K562 (cell line): ENCODE results near the gene DEK. TPM values are rescaled to one million over a fixed set of nuclear protein-coding genes. Genes with fewer than 3 reads are reported as not detected.

ENCODE experiments used
- BRD4 ChIP-seq: fragments of 200-600 bp; sonication (generic); IDR thresholded peaks from 2 replicates; pipeline ENCODE4 v1.6.1; 2017; ENCODE audit warnings: inconsistent platforms
- CEBPG ChIP-seq, 3 experiments: fragments of 200-800 bp in 1 of 3; sonication (Bioruptor generic) in 1 of 3; sonication (generic) in 1 of 3; formaldehyde crosslinking in 1 of 3; IDR thresholded peaks in 2 of 3; conservative IDR thresholded peaks in 1 of 3; 2 replicates each; pipeline versions ENCODE4 v1.6.1 to v1.8.0; 2016 to 2022; ENCODE audit warnings: missing compliant biosample characterization in 2 of 3, missing genetic modification characterization in 2 of 3, mild to moderate bottlenecking in 1 of 3, missing genetic modification reagents in 1 of 3
- MAFG ChIP-seq: fragments of 450-650 bp; conservative IDR thresholded peaks from 2 replicates; pipeline ENCODE4 v1.6.1; 2016; ENCODE audit warnings: missing genetic modification characterization, missing compliant biosample characterization
- NONO ChIP-seq, 2 experiments: fragments of 200-400 bp in 1 of 2; fragments of 450-650 bp in 1 of 2; formaldehyde crosslinking in 1 of 2; IDR thresholded peaks; 2 replicates each; pipeline ENCODE4 v1.6.1; 2017; ENCODE audit warnings: low read depth in 2 of 2, mild to moderate bottlenecking in 2 of 2, moderate library complexity in 2 of 2, low read length in 1 of 2
- RHOXF2B ChIP-seq: fragments of 250-450 bp; sonication (Bioruptor Pico); conservative IDR thresholded peaks from 2 replicates; pipeline ENCODE4 v1.5.1; 2021
- TOE1 ChIP-seq, 2 experiments: fragments of 450-650 bp in 1 of 2; sonication (generic) in 1 of 2; formaldehyde crosslinking in 1 of 2; IDR thresholded peaks; 2 replicates each; pipeline versions ENCODE4 v1.7.1 to v1.8.0; 2016 to 2022; ENCODE audit warnings: borderline replicate concordance in 2 of 2, mild to moderate bottlenecking in 2 of 2, antibody characterized with exemption in 1 of 2, inconsistent platforms in 1 of 2, low read depth in 1 of 2, missing genetic modification reagents in 1 of 2, moderate library complexity in 1 of 2
- ZBTB7A ChIP-seq: IDR thresholded peaks from 2 replicates; pipeline ENCODE4 v1.6.1; 2011; ENCODE audit warnings: low read depth, mild to moderate bottlenecking, low read length, moderate library complexity, borderline replicate concordance; ENCODE audit not compliant: control insufficient read depth
- polyA plus RNA-seq, 8 experiments: library from polyadenylated mRNA; depleted of rRNA in 4 of 8; stranded (reverse) in 5 of 8; unstranded in 3 of 8; fragments of >200 nt; fragmentation: Nextera tagmentation in 2 of 8; fragmentation: Illumina TruSeq in 1 of 8; extraction: Ambion mirVana in 2 of 8; extraction: Trizol in 1 of 8; gene quantifications; 2 replicates each; pipeline versions ENCODE4 v1.2.1 to v1.2.3, GENCODE V29; 2011 to 2014; ENCODE audit warnings: inconsistent platforms in 1 of 8, missing spikeins in 1 of 8
- total RNA-seq, 7 experiments: library from RNA; depleted of rRNA in 6 of 7; stranded (reverse); fragments of >200 nt in 6 of 7; fragmentation: Illumina TruSeq in 2 of 7; extraction: Trizol in 2 of 7; gene quantifications; 2 replicates each; pipeline versions ENCODE4 v1.2.1 to v1.2.3, GENCODE V29; 2011 to 2021; ENCODE audit warnings: low replicate concordance in 1 of 7
- TF ChIP-seq, protein P1 (sequence below): fragments of 250-450 bp; sonication (Bioruptor Pico); IDR thresholded peaks from 2 replicates; pipeline ENCODE4 v1.4.0; 2020; ENCODE audit warnings: borderline replicate concordance
- TF ChIP-seq, protein P2 (sequence below), 2 experiments: fragments of 450-650 bp in 1 of 2; sonication (generic) in 1 of 2; formaldehyde crosslinking in 1 of 2; IDR thresholded peaks in 1 of 2; conservative IDR thresholded peaks in 1 of 2; 2 replicates each; pipeline versions ENCODE4 v1.6.1 to v1.8.1; 2016 to 2023; ENCODE audit warnings: mild to moderate bottlenecking in 2 of 2, moderate library complexity in 2 of 2, inconsistent platforms in 1 of 2, missing genetic modification reagents in 1 of 2
- TF ChIP-seq, protein P3 (sequence below): fragments of 200-800 bp; sonication (Bioruptor generic); IDR thresholded peaks from 2 replicates; pipeline ENCODE4 v1.6.1; 2017; ENCODE audit warnings: missing genetic modification characterization, missing compliant biosample characterization
- TF ChIP-seq, protein P4 (sequence below): fragments of 250-450 bp; sonication (Bioruptor Pico); IDR thresholded peaks from 2 replicates; pipeline ENCODE4 v1.9.0; 2021; ENCODE audit warnings: mild to moderate bottlenecking, inconsistent platforms
- TF ChIP-seq, protein P5 (sequence below): sonication (generic); formaldehyde crosslinking; IDR thresholded peaks from 2 replicates; pipeline ENCODE4 v1.5.0; 2020; ENCODE audit warnings: missing genetic modification reagents
- TF ChIP-seq, protein P6 (sequence below): fragments of 450-650 bp; IDR thresholded peaks from 2 replicates; pipeline ENCODE4 v1.6.1; 2016; ENCODE audit warnings: mild to moderate bottlenecking

Gene DEK
- total and polyA plus RNA-seq, 9 of the 15 experiments (the other 6 are each of a cell fraction or from before 2014, with no cell fraction given), result 82.3 to 338 (median 184) TPM

DNA sequence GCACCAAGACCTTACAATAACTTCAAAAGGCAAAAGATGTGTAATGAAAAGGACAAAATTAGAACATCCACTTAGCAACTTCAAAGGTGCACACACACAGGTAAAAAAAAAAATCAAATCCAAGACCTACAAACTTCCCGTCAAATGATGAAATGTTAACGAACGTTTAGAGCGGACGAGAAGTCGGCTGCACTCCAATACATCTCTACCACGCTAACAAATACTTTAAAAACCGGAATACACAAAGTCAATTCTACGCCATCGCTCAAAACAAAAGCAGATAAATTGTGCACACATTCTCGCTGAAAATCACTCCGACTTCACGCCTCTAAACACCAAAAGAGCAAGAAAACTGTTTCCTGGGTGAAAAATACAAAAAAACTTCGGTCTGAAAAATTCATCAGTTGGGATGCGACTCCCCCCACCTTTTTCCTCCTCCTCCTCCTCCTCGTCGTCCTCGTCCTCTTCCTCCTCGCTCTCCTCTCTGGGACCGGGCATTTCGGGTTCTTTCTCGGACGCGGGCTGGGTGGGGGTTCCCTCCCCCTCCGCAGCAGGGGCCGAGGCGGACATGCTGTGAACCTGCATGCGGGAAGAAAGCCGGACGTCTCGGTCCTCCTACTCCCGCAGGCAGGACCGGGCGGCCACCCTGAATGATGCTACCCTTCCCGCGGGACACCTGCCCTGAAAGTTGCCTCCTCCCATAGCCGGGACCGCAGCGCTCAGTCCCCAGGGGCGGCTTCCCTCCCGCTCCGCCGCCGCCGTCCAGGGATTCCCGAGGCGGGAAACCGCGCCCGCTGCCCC, 712 bp downstream of the DEK start (continued):
- 0 out of 4 replicates have a peak, but pooled peaks of 1 of the 2 experiments have one; percentile 6 for TF ChIP-seq NONO (IDR thresholded peaks at IDR 0.05; ENCODE audit: low read depth in 2 of 2, low read length in 1 of 2)
- no peak for TF ChIP-seq RHOXF2B (CRISPR knock-in tag)
- TF ChIP-seq, protein P1, sequence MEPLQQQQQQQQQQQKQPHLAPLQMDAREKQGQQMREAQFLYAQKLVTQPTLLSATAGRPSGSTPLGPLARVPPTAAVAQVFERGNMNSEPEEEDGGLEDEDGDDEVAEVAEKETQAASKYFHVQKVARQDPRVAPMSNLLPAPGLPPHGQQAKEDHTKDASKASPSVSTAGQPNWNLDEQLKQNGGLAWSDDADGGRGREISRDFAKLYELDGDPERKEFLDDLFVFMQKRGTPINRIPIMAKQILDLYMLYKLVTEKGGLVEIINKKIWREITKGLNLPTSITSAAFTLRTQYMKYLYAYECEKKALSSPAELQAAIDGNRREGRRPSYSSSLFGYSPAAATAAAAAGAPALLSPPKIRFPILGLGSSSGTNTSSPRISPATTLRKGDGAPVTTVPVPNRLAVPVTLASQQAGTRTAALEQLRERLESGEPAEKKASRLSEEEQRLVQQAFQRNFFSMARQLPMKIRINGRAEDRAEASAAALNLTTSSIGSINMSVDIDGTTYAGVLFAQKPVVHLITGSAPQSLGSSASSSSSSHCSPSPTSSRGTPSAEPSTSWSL (CRISPR knock-in tag), result no peak
- no peak for TF ChIP-seq MAFG (tag)
- TF ChIP-seq, protein P2, sequence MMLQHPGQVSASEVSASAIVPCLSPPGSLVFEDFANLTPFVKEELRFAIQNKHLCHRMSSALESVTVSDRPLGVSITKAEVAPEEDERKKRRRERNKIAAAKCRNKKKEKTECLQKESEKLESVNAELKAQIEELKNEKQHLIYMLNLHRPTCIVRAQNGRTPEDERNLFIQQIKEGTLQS (IDR thresholded peaks at IDR 0.05), result peak; percentile 13; the same call in 1 of the 2 replicates
- TF ChIP-seq, protein P2 (CRISPR knock-in tag; conservative IDR thresholded peaks at IDR 0.05), result no peak
- TF ChIP-seq, protein P3, sequence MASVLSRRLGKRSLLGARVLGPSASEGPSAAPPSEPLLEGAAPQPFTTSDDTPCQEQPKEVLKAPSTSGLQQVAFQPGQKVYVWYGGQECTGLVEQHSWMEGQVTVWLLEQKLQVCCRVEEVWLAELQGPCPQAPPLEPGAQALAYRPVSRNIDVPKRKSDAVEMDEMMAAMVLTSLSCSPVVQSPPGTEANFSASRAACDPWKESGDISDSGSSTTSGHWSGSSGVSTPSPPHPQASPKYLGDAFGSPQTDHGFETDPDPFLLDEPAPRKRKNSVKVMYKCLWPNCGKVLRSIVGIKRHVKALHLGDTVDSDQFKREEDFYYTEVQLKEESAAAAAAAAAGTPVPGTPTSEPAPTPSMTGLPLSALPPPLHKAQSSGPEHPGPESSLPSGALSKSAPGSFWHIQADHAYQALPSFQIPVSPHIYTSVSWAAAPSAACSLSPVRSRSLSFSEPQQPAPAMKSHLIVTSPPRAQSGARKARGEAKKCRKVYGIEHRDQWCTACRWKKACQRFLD, result no peak
- TF ChIP-seq, protein P4, sequence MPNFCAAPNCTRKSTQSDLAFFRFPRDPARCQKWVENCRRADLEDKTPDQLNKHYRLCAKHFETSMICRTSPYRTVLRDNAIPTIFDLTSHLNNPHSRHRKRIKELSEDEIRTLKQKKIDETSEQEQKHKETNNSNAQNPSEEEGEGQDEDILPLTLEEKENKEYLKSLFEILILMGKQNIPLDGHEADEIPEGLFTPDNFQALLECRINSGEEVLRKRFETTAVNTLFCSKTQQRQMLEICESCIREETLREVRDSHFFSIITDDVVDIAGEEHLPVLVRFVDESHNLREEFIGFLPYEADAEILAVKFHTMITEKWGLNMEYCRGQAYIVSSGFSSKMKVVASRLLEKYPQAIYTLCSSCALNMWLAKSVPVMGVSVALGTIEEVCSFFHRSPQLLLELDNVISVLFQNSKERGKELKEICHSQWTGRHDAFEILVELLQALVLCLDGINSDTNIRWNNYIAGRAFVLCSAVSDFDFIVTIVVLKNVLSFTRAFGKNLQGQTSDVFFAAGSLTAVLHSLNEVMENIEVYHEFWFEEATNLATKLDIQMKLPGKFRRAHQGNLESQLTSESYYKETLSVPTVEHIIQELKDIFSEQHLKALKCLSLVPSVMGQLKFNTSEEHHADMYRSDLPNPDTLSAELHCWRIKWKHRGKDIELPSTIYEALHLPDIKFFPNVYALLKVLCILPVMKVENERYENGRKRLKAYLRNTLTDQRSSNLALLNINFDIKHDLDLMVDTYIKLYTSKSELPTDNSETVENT (CRISPR knock-in tag), result 0 out of 2 replicates have a peak, but pooled peaks have one; percentile 28
- TF ChIP-seq, protein P5, sequence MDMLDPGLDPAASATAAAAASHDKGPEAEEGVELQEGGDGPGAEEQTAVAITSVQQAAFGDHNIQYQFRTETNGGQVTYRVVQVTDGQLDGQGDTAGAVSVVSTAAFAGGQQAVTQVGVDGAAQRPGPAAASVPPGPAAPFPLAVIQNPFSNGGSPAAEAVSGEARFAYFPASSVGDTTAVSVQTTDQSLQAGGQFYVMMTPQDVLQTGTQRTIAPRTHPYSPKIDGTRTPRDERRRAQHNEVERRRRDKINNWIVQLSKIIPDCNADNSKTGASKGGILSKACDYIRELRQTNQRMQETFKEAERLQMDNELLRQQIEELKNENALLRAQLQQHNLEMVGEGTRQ, result no peak
- TF ChIP-seq TOE1 (IDR thresholded peaks at IDR 0.05; ENCODE audit: borderline replicate concordance), result peak; percentile 46; the same call in 1 of the 2 replicates
- no peak for TF ChIP-seq TOE1 (CRISPR knock-in tag; IDR thresholded peaks at IDR 0.05; ENCODE audit: borderline replicate concordance, low read depth)
- TF ChIP-seq ZBTB7A, result no peak; the same call in 1 of the 2 replicates
- TF ChIP-seq BRD4, result peak; percentile 16; the same call in 1 of the 2 replicates
- no peak for TF ChIP-seq CEBPG (CRISPR knock-in tag; IDR thresholded peaks at IDR 0.05)
- peak in 1 of 2 experiments; percentile 15; a peak in 1 of 4 replicates for TF ChIP-seq CEBPG (tag; conservative IDR thresholded peaks at IDR 0.05 in 1 of 2, IDR thresholded peaks at IDR 0.05 in 1 of 2)
- TF ChIP-seq, protein P6, sequence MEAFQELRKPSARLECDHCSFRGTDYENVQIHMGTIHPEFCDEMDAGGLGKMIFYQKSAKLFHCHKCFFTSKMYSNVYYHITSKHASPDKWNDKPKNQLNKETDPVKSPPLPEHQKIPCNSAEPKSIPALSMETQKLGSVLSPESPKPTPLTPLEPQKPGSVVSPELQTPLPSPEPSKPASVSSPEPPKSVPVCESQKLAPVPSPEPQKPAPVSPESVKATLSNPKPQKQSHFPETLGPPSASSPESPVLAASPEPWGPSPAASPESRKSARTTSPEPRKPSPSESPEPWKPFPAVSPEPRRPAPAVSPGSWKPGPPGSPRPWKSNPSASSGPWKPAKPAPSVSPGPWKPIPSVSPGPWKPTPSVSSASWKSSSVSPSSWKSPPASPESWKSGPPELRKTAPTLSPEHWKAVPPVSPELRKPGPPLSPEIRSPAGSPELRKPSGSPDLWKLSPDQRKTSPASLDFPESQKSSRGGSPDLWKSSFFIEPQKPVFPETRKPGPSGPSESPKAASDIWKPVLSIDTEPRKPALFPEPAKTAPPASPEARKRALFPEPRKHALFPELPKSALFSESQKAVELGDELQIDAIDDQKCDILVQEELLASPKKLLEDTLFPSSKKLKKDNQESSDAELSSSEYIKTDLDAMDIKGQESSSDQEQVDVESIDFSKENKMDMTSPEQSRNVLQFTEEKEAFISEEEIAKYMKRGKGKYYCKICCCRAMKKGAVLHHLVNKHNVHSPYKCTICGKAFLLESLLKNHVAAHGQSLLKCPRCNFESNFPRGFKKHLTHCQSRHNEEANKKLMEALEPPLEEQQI, result no peak
